COLO668 (cell line): ENCODE measurements around the gene PAK5.

Experiments
- DNase-seq: peaks from one replicate; lab custom pipeline; 2025; ENCODE audit not compliant: unreplicated experiment; lab: John Stamatoyannopoulos, UW

Gene PAK5

GRCh38 chr20:9532069-9532838 is 306.6 kb downstream of the PAK5 start:
- no peak for DNase-seq

- no peak for DNase-seq
These were observed 307.3 kb downstream of the PAK5 start for GRCh38 chr20:9531581-9531980.

- DNase-seq, result no peak
These were observed 315.2 kb downstream of the PAK5 start for GRCh38 chr20:9523636-9524035.

- DNase-seq, result no peak
These were observed 318.8 kb downstream of the PAK5 start for GRCh38 chr20:9520086-9520485.

- no peak for DNase-seq
These were observed 320.2 kb downstream of the PAK5 start for GRCh38 chr20:9518576-9519175.

GRCh38 chr20:9517297-9518162 is 321.3 kb downstream of the PAK5 start:
- no peak for DNase-seq

- DNase-seq, result no peak
These were observed 322.5 kb downstream of the PAK5 start for GRCh38 chr20:9516234-9516871.

GRCh38 chr20:9515741-9516233 is 323.1 kb downstream of the PAK5 start:
- DNase-seq, result no peak

- no peak for DNase-seq
These were observed 323.7 kb downstream of the PAK5 start for GRCh38 chr20:9515214-9515585.

- no peak for DNase-seq
These were observed 324.2 kb downstream of the PAK5 start, which contains the start of gene LAMP5 for GRCh38 chr20:9514461-9515213. Gene LAMP5 (plus strand): TSS chr20:9514590. CDS start chr20:9514853, 263 bp downstream.

GRCh38 chr20:9514072-9514460 is 324.8 kb downstream of the PAK5 start:
- no peak for DNase-seq

- DNase-seq, result no peak
These were observed 328.0 kb downstream of the PAK5 start for GRCh38 chr20:9510911-9511310.

GRCh38 chr20:9509246-9509645 is 329.6 kb downstream of the PAK5 start:
- DNase-seq, result no peak

GRCh38 chr20:9508696-9509178 is 330.1 kb downstream of the PAK5 start:
- DNase-seq, result no peak

- no peak for DNase-seq
These were observed 330.6 kb downstream of the PAK5 start for GRCh38 chr20:9508240-9508661.

- DNase-seq, result no peak
These were observed 331.2 kb downstream of the PAK5 start for GRCh38 chr20:9507544-9508239.

GRCh38 chr20:9506964-9507369 is 331.9 kb downstream of the PAK5 start:
- no peak for DNase-seq

GRCh38 chr20:9506280-9506821 is 332.5 kb downstream of the PAK5 start:
- DNase-seq, result no peak

- no peak for DNase-seq
These were observed 335.2 kb downstream of the PAK5 start for GRCh38 chr20:9503526-9504245.
